Uterus (tissue), 4 donors: Measurements from ENCODE around the gene TNFAIP2. TPM values are rescaled to one million over a fixed set of nuclear protein-coding genes. Genes with fewer than 3 reads are reported as not detected.
A peak's percentile ranks its signal among the peaks of the same experiment; 100 is the strongest.

ENCODE experiments used
- DNase-seq, 2 donors: peaks; one replicate each; pipeline ENCODE4 v3.0.0-alpha.2; 2019 to 2020
- H3K27ac ChIP-seq, 2 donors: fragments of 200-600 bp; sonication (generic); 1 replicate in 1 of 2; 2 replicates in 1 of 2; pipeline ENCODE4 v1.5.1; 2016 to 2018
- H3K27me3 ChIP-seq, 2 donors: fragments of 200-600 bp; sonication (generic); one replicate each; pipeline ENCODE4 v1.5.1; 2018 to 2019; ENCODE audit warnings: control low read depth in 1 of 2
- H3K36me3 ChIP-seq, 2 donors: fragments of 200-600 bp; sonication (generic); one replicate each; pipeline ENCODE4 v1.5.1; 2019; ENCODE audit warnings: control low read depth in 1 of 2
- H3K4me1 ChIP-seq, 2 donors: fragments of 200-600 bp; sonication (generic); one replicate each; pipeline ENCODE4 v1.5.1; 2018 to 2019; ENCODE audit warnings: control low read depth in 1 of 2
- H3K4me3 ChIP-seq, 2 donors: fragments of 200-600 bp; sonication (generic); 1 replicate in 1 of 2; 2 replicates in 1 of 2; pipeline ENCODE4 v1.5.1; 2018 to 2019; ENCODE audit warnings: mild to moderate bottlenecking in 1 of 2
- H3K9me3 ChIP-seq, 2 donors: fragments of 200-600 bp; sonication (generic); one replicate each; pipeline ENCODE4 v1.5.1; 2019; ENCODE audit warnings: control low read depth in 1 of 2
- CTCF ChIP-seq, 4 experiments: fragments of 200-600 bp in 2 of 4; fragments of 450-650 bp in 2 of 4; sonication (generic) in 2 of 4; IDR thresholded peaks; one replicate each; pipeline ENCODE4 v1.5.1; 2016 to 2019; ENCODE audit warnings: antibody characterized with exemption in 4 of 4, mild to moderate bottlenecking in 2 of 4, moderate library complexity in 1 of 4
- POLR2A ChIP-seq, 2 donors: fragments of 450-650 bp; IDR thresholded peaks; one replicate each; pipeline ENCODE4 v1.6.1; 2016; ENCODE audit warnings: antibody characterized with exemption in 2 of 2, mild to moderate bottlenecking in 1 of 2, moderate library complexity in 1 of 2
- intact Hi-C: fragments of 100-400 bp; cut with DNase I; formaldehyde crosslinking; loops from one replicate; pipeline ENCODE4 v1.15.1; 2023; ENCODE audit warnings: low total_unique reads
- total RNA-seq, 4 donors: library from RNA; depleted of rRNA in 3 of 4; stranded (reverse); fragments of >200 nt in 3 of 4; gene quantifications; one replicate each; pipeline versions ENCODE4 v1.1.0 to v1.2.4, GENCODE V29; 2014 to 2023
- donor health status: DM: yes; HTN: yes; CAD: no.

Gene TNFAIP2
- total RNA-seq, 4 donors from 2014 or later = 29.4 to 81.4 (median 60.6) TPM

GRCh38 chr14:103130965-103131364 lies 7.7 kb downstream of the TNFAIP2 start:
- no peaks in the 10 kb centered on the region for H3K36me3 ChIP-seq
- DNase-seq = peak; percentile 70 to 88

DNA sequence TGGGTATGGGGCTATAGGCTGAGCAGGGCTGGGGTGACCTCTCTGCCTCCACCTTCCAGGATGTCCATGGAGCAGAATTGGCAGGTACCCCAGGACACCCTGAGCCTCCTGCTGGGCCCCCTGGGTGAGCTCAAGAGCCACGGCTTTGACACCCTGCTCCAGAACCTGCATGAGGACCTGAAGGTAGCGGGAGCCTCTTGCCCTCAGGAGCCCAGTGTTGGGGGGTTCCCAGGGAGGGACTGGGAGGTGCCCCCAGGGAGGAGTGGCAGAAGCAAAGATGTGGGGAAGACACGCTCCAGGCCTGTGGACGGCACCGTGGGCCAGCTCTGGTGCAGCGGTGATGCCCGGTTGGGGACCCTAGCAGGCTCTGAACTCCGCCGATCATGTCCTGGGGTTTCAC lies 8.3 kb downstream of the TNFAIP2 start:
- Histone ChIP-seq H3K9me3 (no peaks in the 10 kb centered on the region), H3K27me3 (no peaks in the 10 kb centered on the region), H3K4me3 (no peak overlapping the region), H3K27ac (peak overlapping the region; percentile 91 to 92), H3K36me3 (no peaks in the 10 kb centered on the region), H3K4me1 (peaks cover 0 to 16% of the 10 kb centered on the region in 2 donors)
- TF ChIP-seq POLR2A (IDR thresholded peaks at IDR 0.05) = no peak
- intact Hi-C loops = no loop called here
- DNase-seq = peak in 1 of 2 donors; percentile 26

More at GRCh38 chr14:103130965-103131364, 7.7 kb downstream of the TNFAIP2 start:
- H3K27me3 ChIP-seq = no peaks in the 10 kb centered on the region
- no peaks in the 10 kb centered on the region for H3K9me3 ChIP-seq
- no peak overlapping the region for H3K4me3 ChIP-seq
- peak in 1 of 2 donors; percentile 21 for TF ChIP-seq POLR2A (IDR thresholded peaks at IDR 0.05)
- no peak for TF ChIP-seq CTCF (IDR thresholded peaks at IDR 0.05)
- H3K27ac ChIP-seq = peak overlapping the region; percentile 91 to 92
- intact Hi-C loops = no loop called here
- H3K4me1 ChIP-seq = peaks cover 0 to 17% of the 10 kb centered on the region in 2 donors

DNA sequence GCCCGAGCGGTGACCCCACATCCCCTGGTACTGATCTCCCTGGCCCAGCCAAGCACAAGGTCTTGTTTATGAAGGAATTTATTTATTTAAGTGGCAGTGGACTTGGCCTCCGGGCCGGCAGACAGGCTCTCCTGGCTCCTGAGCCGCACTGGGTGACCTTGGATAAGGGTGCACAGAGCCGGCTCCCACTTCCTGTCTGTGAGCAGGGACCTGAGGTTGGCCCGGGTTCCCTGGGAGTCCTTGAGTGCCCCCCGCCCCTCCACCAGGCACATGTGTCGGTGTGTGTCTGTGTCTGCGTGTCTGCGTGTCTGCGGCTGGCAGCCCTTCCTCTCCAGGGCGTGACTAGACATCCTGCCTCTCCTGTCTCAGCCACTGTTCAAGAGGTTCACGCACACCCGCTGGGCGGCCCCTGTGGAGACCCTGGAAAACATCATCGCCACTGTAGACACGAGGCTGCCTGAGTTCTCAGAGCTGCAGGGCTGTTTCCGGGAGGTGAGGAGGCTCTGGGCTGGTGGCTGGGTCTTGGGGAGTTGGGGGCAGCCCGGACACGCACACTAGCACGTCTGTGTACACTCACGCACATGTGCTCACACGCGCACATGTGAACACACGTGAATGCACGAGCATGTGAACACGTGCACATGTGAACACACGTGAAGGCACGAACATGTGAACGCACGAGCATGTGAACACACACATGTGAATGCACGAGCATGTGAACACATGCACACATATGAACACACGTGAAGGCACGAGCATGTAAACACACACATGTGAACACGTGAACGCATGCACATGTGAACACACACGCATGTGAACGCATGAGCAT lies 9.3 kb downstream of the TNFAIP2 start:
- H3K36me3 ChIP-seq = no peaks in the 10 kb centered on the region
- TF ChIP-seq POLR2A (IDR thresholded peaks at IDR 0.05) (no peak), CTCF (IDR thresholded peaks at IDR 0.05) (no peak)
- peak in 1 of 2 donors; percentile 22 for DNase-seq
- H3K27me3 ChIP-seq = no peaks in the 10 kb centered on the region
- peak overlapping the region; percentile 91 to 92 for H3K27ac ChIP-seq
- peaks cover 0 to 13% of the 10 kb centered on the region in 2 donors for H3K4me1 ChIP-seq
- intact Hi-C loops = no loop called here
- no peaks in the 10 kb centered on the region for H3K9me3 ChIP-seq
- H3K4me3 ChIP-seq = no peak overlapping the region

DNA sequence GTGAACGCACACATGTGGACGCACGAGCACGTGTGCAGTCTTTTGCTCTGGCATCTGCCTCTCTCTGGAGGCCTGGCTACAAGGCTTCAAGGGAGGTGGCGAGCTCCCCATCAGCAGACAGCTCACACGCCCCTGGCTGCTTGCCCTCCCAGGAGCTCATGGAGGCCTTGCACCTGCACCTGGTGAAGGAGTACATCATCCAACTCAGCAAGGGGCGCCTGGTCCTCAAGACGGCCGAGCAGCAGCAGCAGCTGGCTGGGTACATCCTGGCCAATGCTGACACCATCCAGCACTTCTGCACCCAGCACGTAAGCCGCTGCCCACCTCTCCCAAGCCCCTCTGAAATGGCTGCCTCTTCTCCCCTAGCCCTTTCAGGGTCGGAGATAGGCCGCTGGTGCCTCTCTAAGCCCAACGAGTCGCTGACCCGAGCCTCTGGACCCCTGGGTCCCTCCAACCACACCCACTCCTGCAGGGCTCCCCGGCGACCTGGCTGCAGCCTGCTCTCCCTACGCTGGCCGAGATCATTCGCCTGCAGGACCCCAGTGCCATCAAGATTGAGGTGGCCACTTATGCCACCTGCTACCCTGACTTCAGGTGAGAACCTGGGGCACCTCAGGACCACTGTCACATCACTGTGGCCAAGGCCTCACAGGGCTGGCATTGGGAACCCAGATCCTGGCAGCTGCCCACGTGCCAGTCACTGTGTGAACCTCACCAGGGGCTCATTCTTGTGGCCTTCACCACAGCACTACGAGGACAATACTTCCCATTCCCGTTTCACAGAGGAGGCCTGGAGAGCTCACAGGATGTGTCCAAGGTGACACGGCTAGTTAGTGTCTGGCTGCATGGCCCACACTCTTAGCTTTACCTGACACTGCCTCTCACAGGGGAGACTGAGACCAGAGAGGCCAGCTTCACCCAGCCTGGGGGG lies 10.2 kb downstream of the TNFAIP2 start:
- TF ChIP-seq POLR2A (IDR thresholded peaks at IDR 0.05) = no peak
- Histone ChIP-seq H3K9me3 (no peaks in the 10 kb centered on the region), H3K27ac (no peak overlapping the region), H3K27me3 (no peaks in the 10 kb centered on the region), H3K4me3 (no peak overlapping the region), H3K4me1 (peaks cover 0 to 20% of the 10 kb centered on the region in 2 donors), H3K36me3 (no peaks in the 10 kb centered on the region)
- intact Hi-C loops = no loop called here
- no peak for DNase-seq

- Histone ChIP-seq H3K27me3 (no peaks in the 10 kb centered on the region), H3K9me3 (no peaks in the 10 kb centered on the region), H3K4me1 (peaks cover 0 to 28% of the 10 kb centered on the region in 2 donors), H3K4me3 (no peak overlapping the region), H3K27ac (no peak overlapping the region), H3K36me3 (no peaks in the 10 kb centered on the region)
- no peak for DNase-seq
- intact Hi-C loops = no loop called here
- TF ChIP-seq POLR2A (IDR thresholded peaks at IDR 0.05) = no peak
- no peak for TF ChIP-seq CTCF (IDR thresholded peaks at IDR 0.05)
Observed at GRCh38 chr14:103134405-103134804, 11.1 kb downstream of the TNFAIP2 start.
